ENCODE data around the gene UBL4A.

UBL4A gene

GRCh38 chrX:154486396-154487207, at the start of gene UBL4A:
Gene UBL4A, minus strand, starts transcription at chrX:154486615. Its CDS starts 31 bp downstream, at chrX:154486584.
- in situ Hi-C loops (cut with HindIII; ENCODE audit: low sequenced_read_pairs), result no loop called here

DNA sequence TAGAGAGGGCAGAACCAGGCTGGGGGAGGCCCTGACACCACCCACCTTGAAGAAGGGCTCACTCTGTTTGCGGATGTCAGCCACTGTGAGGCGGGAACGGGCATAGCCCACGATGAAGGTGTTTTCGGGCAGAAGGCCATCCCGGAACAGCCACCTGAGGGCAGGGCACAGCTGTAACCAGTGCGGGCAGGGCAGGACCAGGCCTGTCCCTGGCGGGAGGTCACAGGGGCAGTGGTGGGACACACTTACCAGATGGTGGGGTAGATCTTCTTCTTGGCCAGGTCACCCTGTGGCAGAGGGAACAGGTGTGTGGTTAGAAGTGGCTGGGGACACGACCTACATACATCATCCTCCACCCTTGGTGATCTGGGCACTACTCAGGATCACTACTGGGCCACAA, 49.5 kb upstream of the UBL4A start:
- in situ Hi-C loops (cut with HindIII; ENCODE audit: low sequenced_read_pairs), result no loop called here

DNA sequence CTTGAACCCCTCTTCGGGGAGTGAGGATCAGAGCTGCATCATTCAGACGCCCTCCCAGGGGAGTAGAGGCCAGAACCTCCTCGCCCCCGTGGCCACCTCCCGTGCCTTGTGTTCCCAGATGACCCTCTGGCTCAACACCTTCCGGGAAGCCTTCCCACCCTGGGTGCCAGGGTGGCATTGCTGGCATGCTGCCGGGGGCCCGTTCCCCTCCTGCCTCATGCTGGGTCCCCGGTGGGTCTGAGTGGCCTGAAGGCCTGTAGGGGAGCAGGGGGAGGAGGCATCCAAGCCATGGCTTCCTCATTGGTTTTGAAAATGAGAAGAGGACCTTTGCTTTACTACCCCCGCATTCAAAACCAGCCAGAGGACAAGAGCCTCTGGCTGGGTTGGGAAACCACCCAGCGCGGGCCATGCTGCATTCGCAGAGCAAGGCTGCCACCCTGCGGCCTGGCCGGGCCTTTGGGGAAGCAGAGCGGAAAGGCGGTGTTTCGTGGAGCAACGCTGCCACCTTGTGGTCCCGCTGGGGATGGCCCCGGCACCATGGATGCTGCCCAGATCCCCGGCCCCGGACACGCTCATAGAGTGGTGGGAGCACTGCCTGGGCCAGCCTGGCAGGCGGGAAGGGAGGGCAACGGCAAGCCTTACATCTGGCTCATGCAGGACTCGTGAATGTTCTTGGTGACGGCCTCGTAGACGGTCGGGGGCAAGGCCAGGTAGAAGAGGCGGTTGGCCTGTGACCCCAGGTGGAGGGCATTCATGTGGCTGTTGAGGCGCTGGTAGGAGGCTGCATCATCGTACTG, 48.3 kb upstream of the UBL4A start:
- in situ Hi-C loops (cut with HindIII; ENCODE audit: low sequenced_read_pairs), result no loop called here

- in situ Hi-C loops (cut with HindIII; ENCODE audit: low sequenced_read_pairs), result no loop called here
These were observed 46.3 kb upstream of the UBL4A start for GRCh38 chrX:154532690-154533089.

DNA sequence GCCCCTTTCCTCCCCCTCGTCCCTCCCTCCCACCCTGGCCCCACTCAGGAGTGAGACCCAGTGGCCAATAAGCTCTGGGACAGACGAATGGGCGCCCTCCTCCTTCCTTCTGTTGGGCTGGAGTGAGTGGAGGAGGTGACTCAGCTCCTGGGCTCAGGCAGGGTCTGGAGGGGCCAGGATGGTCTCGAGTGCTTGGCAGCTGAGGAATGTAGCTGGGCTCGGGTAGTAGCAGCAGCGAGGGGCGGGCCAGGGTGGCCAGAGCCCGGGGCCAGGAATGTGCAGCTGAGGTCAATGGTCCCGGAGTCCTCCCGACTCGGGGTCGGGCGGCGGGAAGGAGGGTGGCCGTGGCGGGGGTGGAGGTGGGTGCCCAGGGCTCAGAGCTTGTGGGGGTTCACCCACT, 45.2 kb upstream of the UBL4A start:
- in situ Hi-C loops (cut with HindIII; ENCODE audit: low sequenced_read_pairs), result no loop called here

DNA sequence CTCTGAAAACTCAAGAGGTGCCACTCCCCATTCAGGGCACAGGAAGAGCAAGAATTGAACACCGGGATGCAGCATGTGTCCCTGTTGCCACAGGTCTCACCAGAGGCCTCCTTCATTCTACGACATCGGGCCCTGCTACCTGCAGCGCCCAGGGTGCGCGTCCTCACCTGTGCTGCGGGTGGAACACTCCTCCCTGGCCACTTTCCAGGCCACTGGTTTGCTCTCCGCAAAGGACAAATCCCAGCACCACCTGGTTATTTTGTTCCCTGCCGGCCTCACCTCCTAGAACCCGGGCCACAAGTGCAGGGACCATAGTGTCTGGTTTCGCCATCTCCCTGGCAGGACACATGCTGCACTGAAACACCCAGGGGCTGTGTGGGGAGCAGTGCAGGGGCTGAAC, 43.9 kb upstream of the UBL4A start:
- in situ Hi-C loops (cut with HindIII; ENCODE audit: low sequenced_read_pairs), result no loop called here

- in situ Hi-C loops (cut with HindIII; ENCODE audit: low sequenced_read_pairs), result no loop called here
These were observed 42.8 kb upstream of the UBL4A start for GRCh38 chrX:154529206-154529612.

- in situ Hi-C loops (cut with HindIII; ENCODE audit: low sequenced_read_pairs), result no loop called here
These were observed 40.7 kb upstream of the UBL4A start for GRCh38 chrX:154526901-154527675.

DNA sequence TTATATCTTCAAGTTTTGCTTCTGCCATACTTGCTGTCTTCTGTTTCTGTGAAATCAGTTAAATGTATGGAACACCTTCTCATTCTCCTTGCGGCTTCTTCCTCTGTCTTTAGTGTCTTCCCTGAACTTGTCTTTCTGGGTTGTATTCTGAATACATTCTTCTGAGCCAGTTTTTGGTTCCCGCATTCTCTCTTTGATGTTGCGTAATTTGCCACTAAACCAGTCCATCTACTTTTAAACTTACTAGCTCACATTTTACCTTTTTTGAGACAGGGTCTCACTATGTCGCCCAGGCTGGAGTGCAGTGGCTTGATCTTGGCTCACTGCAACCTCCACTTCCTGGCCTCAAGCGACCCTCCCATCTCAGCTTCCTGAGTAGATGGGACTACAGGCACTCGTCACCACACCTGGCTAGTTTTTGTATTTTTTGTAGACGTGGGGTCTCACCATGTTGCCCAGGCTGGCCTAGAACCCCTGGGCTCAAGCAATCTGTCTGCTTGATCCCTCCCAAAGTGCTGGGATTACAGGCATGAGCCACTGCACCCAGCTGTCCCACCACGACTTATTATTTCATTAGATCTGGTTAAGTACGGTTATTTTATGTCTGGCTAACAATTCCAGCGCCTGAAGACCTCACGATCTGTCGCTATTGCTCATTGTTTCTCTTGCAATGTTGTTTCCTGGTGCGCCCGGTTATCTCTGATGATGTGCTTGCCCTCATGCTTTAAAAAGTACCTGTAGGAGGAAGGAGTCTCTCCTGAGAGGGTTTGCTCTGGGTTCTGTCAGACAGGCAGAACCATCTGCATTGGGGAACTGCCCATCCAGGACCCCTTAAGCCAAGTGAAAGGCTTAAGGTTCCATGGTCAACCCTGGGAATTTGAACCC, 39.4 kb upstream of the UBL4A start:
- in situ Hi-C loops (cut with HindIII; ENCODE audit: low sequenced_read_pairs), result no loop called here

DNA sequence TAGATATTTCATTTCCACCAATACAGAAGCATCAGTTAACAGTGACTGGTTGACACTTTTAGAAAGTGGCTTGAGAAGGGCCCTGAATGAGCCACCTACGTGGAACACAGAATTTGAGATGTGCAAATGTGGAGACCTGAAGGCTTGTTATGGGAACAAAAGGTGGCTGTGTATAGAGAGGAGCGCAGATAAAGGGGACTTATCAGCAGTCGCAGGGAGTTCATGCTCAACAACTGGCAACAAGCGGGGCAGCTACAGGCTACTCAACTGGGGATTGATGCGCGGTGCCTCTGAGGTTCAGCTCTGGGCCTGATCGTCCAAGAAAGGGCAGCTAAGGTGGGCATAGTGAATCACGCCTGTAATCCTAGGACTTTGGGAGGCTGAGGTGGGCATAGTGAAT, 33.0 kb upstream of the UBL4A start:
- in situ Hi-C loops (cut with HindIII; ENCODE audit: low sequenced_read_pairs), result no loop called here

- in situ Hi-C loops (cut with HindIII; ENCODE audit: low sequenced_read_pairs), result no loop called here
These were observed 30.8 kb upstream of the UBL4A start for GRCh38 chrX:154517101-154517781.

- in situ Hi-C loops (cut with HindIII; ENCODE audit: low sequenced_read_pairs), result no loop called here
These were observed 30.3 kb upstream of the UBL4A start for GRCh38 chrX:154516656-154517100.

- in situ Hi-C loops (cut with HindIII; ENCODE audit: low sequenced_read_pairs), result no loop called here
These were observed 29.7 kb upstream of the UBL4A start, which contains the start of gene FAM3A for GRCh38 chrX:154515966-154516655. Gene FAM3A, minus strand, starts transcription at chrX:154516232. Its CDS starts 460 bp downstream, at chrX:154515772.

GRCh38 chrX:154515090-154515965, 28.9 kb upstream of the UBL4A start:
- in situ Hi-C loops (cut with HindIII; ENCODE audit: low sequenced_read_pairs), result no loop called here

DNA sequence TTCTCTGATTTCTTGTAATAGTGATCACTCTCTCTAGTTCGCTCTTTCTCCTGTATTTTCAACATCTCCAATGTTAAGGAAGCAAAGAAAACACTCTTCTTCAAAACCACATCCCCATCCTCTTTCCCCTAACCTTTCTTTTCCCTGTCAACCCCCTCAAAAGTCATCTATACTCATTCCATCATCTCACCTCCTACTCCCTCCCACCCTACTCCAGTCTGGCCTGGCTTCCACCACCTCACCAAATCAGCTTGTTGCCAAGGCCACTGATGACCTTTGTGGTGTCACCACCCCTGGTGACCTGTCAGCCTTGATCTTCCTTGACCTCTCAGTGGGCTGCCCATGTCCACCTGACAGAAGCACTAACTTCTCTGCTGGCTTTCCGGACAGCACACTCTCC, 27.3 kb upstream of the UBL4A start:
- in situ Hi-C loops (cut with HindIII; ENCODE audit: low sequenced_read_pairs), result no loop called here

DNA sequence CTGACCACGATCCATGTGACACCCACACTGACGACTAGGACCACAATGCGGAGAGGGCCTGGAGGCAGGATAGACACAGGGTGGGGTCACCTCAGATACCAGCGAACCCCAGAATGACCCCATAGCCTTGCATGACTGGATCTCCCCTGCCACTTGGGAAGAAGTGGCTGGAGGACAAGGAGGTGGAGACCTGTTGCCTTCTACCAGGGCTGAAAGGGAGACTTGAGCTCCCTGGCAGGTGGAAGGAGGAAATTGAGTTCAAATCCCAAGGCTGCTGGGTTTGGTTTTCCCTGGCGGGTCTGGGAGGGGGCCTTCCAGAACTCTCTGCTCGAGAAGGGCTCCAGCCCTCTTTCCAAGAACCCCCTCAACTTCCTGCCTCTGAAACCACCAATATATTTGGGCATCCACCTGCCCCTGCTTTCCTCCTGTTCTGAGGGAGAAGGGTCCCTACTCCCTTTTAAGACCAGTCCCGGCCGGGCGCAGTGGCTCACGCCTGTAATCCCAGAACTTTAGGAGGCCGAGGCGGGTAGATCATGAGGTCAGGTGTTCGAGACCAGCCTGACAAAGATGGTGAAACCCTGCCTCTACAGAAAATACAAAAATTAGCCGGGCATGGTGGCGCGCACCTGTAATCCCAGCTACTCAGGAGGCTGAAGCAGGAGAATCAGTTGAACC, 26.6 kb upstream of the UBL4A start:
- in situ Hi-C loops (cut with HindIII; ENCODE audit: low sequenced_read_pairs), result no loop called here

GRCh38 chrX:154511761-154512160, 25.3 kb upstream of the UBL4A start:
- in situ Hi-C loops (cut with HindIII; ENCODE audit: low sequenced_read_pairs), result no loop called here
